Skeletal muscle tissue (tissue), 4 donors: ENCODE results near the gene PAX4. TPM values are rescaled to one million over a fixed set of nuclear protein-coding genes. Genes with fewer than 3 reads are reported as not detected.

ENCODE experiments used
- H3K27ac ChIP-seq: one replicate; pipeline ENCODE4 v1.7.0; 2013; ENCODE audit warnings: mild to moderate bottlenecking, low read depth, low read length, inconsistent platforms
- H3K27me3 ChIP-seq, 3 donors: one replicate each; pipeline ENCODE4 v1.7.0; 2013; ENCODE audit warnings: low read length in 3 of 3; ENCODE audit not compliant: control insufficient read depth in 3 of 3, insufficient read depth in 3 of 3
- H3K36me3 ChIP-seq, 3 donors: one replicate each; pipeline ENCODE4 v1.7.0; 2013; ENCODE audit warnings: low read length in 3 of 3; ENCODE audit not compliant: control insufficient read depth in 3 of 3, insufficient read depth in 3 of 3
- H3K4me1 ChIP-seq, 3 donors: one replicate each; pipeline ENCODE4 v1.7.0; 2013; ENCODE audit warnings: low read length in 3 of 3, mild to moderate bottlenecking in 3 of 3; ENCODE audit not compliant: control insufficient read depth in 3 of 3, insufficient read depth in 3 of 3
- H3K4me3 ChIP-seq, 3 donors: one replicate each; pipeline ENCODE4 v1.7.0; 2013; ENCODE audit warnings: low read length in 3 of 3
- H3K9ac ChIP-seq, 3 donors: one replicate each; pipeline ENCODE4 v1.7.0; 2013; ENCODE audit warnings: low read length in 3 of 3, mild to moderate bottlenecking in 3 of 3, moderate library complexity in 2 of 3, low read depth in 1 of 3
- H3K9me3 ChIP-seq, 3 donors: one replicate each; pipeline ENCODE4 v1.7.0; 2013; ENCODE audit warnings: low read length in 3 of 3; ENCODE audit not compliant: control insufficient read depth in 3 of 3
- total RNA-seq: library from RNA; depleted of rRNA; stranded (reverse); fragments of >200 nt; gene quantifications from one replicate; pipeline ENCODE4 v1.2.3, GENCODE V29; 2014
- donor health status: Osteomylitis.

The PAX4 gene
- total RNA-seq: not detected

DNA sequence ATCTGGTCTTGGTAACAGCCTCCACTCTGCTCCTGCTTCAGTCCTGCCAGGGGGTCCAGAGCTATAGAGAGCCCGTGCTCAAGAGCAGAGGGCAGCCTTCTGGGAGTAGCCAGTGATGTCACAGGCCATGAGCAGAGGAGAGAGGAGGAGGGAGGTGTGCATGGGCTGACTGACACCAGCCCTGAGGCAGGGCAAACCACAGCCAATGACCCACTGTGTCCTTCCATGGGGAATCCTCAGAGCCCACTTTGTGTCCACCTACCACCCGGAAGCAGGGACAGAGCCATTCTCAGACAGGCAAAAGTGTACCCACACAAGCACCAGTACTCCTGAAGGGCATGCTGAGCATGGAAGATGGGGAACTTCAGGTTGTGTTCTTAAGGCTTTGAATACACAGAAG is at the start of gene PAX4:
Gene PAX4 (minus strand): TSS at position 101 of the 400 bp plus-strand sequence. CDS start 2,214 bp downstream, outside the sequence.
- no peak within 1 kb of the TSS for H3K27ac ChIP-seq
- H3K9ac ChIP-seq: no peak within 1 kb of the TSS
- H3K27me3 ChIP-seq: peaks cover 56 to 63% (median 60%) of the 10 kb centered on the region in 3 donors
- no peaks in the 10 kb centered on the region for H3K4me1 ChIP-seq
- H3K36me3 ChIP-seq: no peaks in the 10 kb centered on the region
- no peak within 1 kb of the TSS for H3K4me3 ChIP-seq
- no peaks in the 10 kb centered on the region for H3K9me3 ChIP-seq

DNA sequence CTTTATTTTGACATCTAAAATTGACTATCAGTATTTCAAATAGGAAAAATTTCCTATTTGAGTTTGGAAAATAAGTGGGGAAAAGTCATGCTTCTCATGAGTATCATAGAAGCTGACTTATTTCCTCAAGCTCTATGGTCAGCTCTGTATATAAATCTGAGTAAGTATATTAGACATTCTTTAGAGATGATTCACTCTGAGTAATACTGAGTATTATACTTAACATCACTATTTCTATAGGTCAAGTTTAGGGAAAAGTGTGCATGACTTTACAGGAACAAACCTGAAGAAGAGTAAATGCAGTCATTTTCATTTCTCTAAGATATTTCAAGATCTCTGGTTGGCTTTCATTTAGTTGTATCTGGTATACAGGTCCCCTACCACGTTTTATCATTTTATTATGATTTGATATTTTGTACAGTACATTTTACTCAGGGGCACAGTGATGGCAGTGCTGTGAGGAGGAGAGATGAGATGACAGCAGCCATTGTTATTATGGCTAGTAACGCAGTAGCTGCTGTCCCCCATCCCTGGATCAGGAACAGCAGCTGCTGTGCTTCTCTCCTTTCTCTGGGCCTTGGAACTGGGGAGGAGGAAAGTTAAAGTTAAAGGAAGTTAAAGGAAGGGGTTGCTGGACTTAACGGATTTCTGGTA is 49.2 kb upstream of the PAX4 start:
- H3K4me3 ChIP-seq: no peak overlapping the region
- no peak overlapping the region for H3K9ac ChIP-seq
- no peaks in the 10 kb centered on the region for H3K27me3 ChIP-seq
- no peaks in the 10 kb centered on the region for H3K9me3 ChIP-seq
- no peaks in the 10 kb centered on the region for H3K36me3 ChIP-seq
- H3K4me1 ChIP-seq: no peaks in the 10 kb centered on the region
- H3K27ac ChIP-seq: no peak overlapping the region

DNA sequence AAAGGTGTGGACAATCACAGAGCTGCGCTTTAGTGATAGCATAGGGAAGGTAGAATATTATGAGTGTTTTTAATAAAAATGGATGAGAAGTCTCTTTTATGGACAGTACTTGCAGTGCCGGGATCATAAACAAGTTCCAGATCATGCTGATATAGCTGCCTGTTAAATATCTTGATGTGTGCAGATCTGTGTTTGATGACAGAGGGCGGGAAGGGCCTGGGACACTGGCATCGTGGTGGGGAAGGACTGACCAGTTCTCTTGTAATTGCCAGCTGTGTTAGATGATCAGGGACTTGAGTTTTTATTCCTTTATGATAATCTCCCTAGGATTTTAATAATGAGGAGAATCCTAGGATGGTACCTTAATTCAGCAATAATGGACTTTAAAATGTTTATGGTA is 48.7 kb upstream of the PAX4 start:
- no peaks in the 10 kb centered on the region for H3K27me3 ChIP-seq
- H3K4me3 ChIP-seq: no peak overlapping the region
- no peaks in the 10 kb centered on the region for H3K36me3 ChIP-seq
- no peak overlapping the region for H3K9ac ChIP-seq
- no peaks in the 10 kb centered on the region for H3K9me3 ChIP-seq
- H3K27ac ChIP-seq: no peak overlapping the region
- H3K4me1 ChIP-seq: no peaks in the 10 kb centered on the region

DNA sequence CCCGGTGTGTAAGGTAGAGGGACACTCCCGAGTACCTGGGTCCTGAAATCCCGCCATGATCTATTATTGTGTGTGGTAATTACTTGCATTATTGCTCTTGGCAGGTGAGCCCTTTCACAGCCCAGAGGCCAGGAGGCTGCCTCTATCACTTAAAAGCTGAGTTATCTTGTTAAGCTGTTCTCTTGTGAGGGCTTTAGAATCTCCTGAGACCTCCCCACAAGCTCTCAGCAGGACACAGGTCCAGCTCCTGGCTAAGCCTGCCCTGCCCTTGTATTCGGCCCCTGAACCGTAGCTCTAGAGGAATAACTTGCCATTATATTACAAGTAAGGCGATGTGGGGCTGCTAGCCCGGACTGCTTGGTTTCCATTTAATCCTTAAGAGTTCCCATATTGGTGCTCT is 48.0 kb upstream of the PAX4 start:
- no peak overlapping the region for H3K9ac ChIP-seq
- H3K9me3 ChIP-seq: no peaks in the 10 kb centered on the region
- H3K27ac ChIP-seq: no peak overlapping the region
- no peaks in the 10 kb centered on the region for H3K36me3 ChIP-seq
- no peak overlapping the region for H3K4me3 ChIP-seq
- H3K4me1 ChIP-seq: no peaks in the 10 kb centered on the region
- H3K27me3 ChIP-seq: no peaks in the 10 kb centered on the region

GRCh38 chr7:127658970-127659630 is 41.2 kb upstream of the PAX4 start:
- Histone ChIP-seq H3K4me1 (peaks cover 3 to 13% (median 7%) of the 10 kb centered on the region in 3 donors), H3K9me3 (no peaks in the 10 kb centered on the region), H3K4me3 (no peak overlapping the region), H3K9ac (no peak overlapping the region), H3K27ac (no peak overlapping the region), H3K36me3 (no peaks in the 10 kb centered on the region), H3K27me3 (no peaks in the 10 kb centered on the region)

DNA sequence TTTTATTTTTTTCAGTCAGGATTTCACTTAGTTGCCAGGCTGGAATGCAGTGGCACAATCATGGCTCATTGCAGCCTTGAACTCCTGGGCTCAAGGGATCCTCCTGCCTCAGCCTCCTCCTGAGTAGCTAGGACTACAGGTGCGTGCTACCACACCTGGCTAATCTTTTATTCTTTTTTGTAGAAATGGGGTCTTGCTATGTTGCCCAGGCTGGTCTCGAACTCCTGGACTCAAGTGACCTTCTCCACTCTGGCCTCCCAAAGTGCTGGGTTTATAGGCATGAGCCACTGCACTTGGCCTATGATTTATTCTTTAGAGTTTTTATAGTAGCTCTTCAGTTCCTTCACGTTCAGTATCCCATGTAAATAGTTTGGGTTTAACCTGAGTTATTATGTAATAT is 39.6 kb upstream of the PAX4 start:
- peaks cover 12 to 29% (median 17%) of the 10 kb centered on the region in 3 donors for H3K4me1 ChIP-seq

DNA sequence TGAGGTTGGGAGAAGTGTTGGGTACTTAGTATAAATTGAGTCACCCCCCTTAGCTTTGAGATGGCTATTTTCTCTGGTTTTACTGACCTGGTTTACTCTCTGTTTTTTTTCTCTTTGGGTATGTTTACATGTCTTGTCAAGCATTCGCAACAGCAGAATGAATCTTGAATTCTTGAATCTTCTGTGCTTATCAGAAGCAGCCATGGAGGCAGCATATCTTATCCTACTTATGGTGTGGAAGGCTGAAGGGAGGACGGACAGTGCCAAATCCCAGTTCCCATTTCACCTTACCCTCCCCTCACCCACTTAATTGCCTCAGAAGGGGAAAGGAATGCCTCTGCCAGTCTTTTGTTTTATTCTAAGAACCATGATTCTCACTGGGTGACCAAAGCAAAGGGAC is 37.8 kb upstream of the PAX4 start:
- no peaks in the 10 kb centered on the region for H3K27me3 ChIP-seq
- H3K9me3 ChIP-seq: no peaks in the 10 kb centered on the region
- no peak overlapping the region for H3K27ac ChIP-seq
- H3K4me3 ChIP-seq: no peak overlapping the region
- H3K36me3 ChIP-seq: no peaks in the 10 kb centered on the region
- peaks cover 14 to 42% (median 20%) of the 10 kb centered on the region in 3 donors for H3K4me1 ChIP-seq
- no peak overlapping the region for H3K9ac ChIP-seq

More for the DNA sequence above, 39.6 kb upstream of the PAX4 start:
- no peak overlapping the region for H3K27ac ChIP-seq
- H3K36me3 ChIP-seq: no peaks in the 10 kb centered on the region
- H3K9me3 ChIP-seq: no peaks in the 10 kb centered on the region
- H3K4me3 ChIP-seq: no peak overlapping the region
- H3K27me3 ChIP-seq: no peaks in the 10 kb centered on the region
- H3K9ac ChIP-seq: no peak overlapping the region

DNA sequence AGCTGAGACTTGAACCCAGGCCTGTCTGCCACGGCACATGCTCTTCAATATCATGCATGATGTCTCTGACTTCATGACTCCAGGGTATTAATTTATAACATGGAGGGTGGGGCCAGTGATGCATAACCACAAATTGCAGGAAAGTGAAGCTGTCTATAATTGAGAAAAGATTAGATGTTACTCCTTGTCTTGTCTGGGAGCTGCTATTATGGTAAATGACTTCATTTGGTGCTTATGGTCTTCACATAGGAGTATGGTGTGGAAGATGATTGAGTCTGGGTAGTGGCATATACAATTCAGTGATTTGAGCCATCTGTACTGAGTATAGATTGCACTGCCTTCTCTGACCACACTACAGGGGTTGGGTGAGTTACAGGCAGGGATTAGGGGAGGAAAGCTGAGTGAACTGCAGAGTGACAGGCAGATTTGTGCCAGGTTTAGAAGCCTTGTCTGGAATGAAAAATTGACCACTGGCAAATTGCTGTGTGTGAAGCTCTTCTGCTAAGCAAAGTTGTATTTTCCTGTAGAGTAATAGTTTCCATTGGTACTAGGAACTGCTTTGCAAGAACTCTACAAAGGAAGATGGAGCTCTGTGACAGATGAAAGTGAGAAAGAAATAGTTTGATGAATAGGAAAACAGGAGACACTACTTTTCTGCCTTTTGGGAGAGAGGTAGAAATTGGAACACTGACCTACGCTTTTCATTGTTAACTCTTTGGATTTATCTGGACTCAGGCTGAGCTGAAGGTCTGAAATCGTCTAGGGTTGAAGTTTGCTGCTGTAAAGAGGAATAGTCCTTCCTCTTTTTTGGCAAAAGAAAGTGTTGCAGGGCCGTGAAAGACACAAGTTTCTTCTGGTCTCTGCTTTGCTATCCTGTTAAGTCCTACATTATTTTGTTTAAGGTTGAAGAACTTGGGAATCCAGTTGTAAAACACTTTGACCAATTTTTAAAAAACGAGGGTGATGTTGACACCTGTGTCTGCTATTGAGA is 36.8 kb upstream of the PAX4 start:
- Histone ChIP-seq H3K4me3 (no peak overlapping the region), H3K9me3 (no peaks in the 10 kb centered on the region), H3K4me1 (peaks cover 14 to 42% (median 22%) of the 10 kb centered on the region in 3 donors), H3K36me3 (no peaks in the 10 kb centered on the region), H3K27ac (no peak overlapping the region), H3K9ac (no peak overlapping the region), H3K27me3 (no peaks in the 10 kb centered on the region)

DNA sequence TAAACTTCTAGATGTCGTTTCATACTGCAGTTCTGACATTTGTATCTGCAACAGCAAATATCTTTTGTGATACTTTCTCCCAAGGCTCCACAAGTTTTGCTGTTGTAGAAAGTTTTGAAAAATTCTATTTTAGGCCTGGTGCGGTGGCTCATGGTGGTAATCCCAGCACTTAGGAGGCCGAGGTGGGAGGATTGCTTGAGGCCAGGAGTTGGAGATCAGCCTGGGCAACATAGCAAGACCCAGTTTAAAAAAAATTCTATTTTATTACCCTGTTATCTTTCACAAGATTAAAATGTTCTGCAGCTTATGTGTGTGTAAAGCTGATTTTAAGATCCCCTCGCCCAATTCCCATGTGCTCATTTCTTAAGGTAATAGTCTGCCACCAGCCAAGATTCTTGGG is 35.5 kb upstream of the PAX4 start:
- Histone ChIP-seq H3K36me3 (no peaks in the 10 kb centered on the region), H3K9ac (peak overlapping the region in 1 of 3 donors; percentile 2), H3K9me3 (no peaks in the 10 kb centered on the region), H3K27ac (no peak overlapping the region), H3K4me1 (peaks cover 14 to 42% (median 22%) of the 10 kb centered on the region in 3 donors), H3K27me3 (no peaks in the 10 kb centered on the region), H3K4me3 (peak overlapping the region in 2 of 3 donors; percentile 98)
